ENCODE results near the gene CREB5.

DNA sequence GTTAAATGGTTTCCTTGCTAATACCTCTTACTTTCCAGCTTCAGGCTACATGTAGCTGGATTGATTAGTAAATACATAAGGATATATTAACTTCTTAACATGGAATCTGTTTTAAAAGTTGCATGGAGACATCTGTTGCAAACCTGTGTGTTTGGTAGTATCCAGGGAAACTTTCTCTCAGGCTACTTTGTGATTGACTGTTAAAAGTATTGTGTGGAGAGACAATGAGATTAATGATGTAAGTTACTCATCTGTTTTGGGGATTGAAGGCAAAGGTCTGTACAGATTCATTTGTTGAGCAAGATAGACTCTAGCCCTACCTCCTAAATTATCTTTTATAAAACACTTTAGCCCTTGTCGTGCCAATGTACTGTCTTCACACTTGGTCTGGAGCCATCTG, 6.6 kb downstream of the CREB5 start:
- TF ChIP-seq, protein P1, sequence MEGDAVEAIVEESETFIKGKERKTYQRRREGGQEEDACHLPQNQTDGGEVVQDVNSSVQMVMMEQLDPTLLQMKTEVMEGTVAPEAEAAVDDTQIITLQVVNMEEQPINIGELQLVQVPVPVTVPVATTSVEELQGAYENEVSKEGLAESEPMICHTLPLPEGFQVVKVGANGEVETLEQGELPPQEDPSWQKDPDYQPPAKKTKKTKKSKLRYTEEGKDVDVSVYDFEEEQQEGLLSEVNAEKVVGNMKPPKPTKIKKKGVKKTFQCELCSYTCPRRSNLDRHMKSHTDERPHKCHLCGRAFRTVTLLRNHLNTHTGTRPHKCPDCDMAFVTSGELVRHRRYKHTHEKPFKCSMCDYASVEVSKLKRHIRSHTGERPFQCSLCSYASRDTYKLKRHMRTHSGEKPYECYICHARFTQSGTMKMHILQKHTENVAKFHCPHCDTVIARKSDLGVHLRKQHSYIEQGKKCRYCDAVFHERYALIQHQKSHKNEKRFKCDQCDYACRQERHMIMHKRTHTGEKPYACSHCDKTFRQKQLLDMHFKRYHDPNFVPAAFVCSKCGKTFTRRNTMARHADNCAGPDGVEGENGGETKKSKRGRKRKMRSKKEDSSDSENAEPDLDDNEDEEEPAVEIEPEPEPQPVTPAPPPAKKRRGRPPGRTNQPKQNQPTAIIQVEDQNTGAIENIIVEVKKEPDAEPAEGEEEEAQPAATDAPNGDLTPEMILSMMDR (IDR thresholded peaks at IDR 0.05), result no peak
- TF ChIP-seq POLR2A (IDR thresholded peaks at IDR 0.05) (no peak), EP300 (IDR thresholded peaks at IDR 0.05) (no peak)
